Panc1 (cell line): ENCODE measurements around the gene ESR1. TPM values are rescaled to one million over a fixed set of nuclear protein-coding genes. Genes with fewer than 3 reads are reported as not detected.

Experiments
- ATAC-seq: fragments of 200-7000 bp; cut with Tn5 transposase; 2 replicates; pipeline ENCODE4 v1.9.1; 2020; ENCODE audit warnings: mild to moderate bottlenecking, moderate library complexity
- BruUV-seq: library from RNA; stranded (reverse); fragments of 400-500 nt; replicated peaks from 2 replicates; lab custom pipeline; 2021; lab: Mats Ljungman, UMichigan
- CTCF ChIA-PET: fragments of 300-600 bp; sonication (Branson Sonifier 250); formaldehyde crosslinking; loops from one replicate; lab custom pipeline; 2022; ENCODE audit warnings: antibody characterized with exemption; lab: Charles Lee
- POLR2A ChIA-PET: fragments of 300-600 bp; sonication (Branson Sonifier 250); formaldehyde crosslinking; loops from one replicate; lab custom pipeline; 2022; ENCODE audit warnings: antibody characterized with exemption; lab: Charles Lee
- DNase-seq: peaks from one replicate; pipeline ENCODE4 v3.0.0-alpha.2; 2010; ENCODE audit warnings: low read depth, low spot score
- H3K27ac ChIP-seq: 2 replicates; pipeline ENCODE4 v1.5.1; 2011; ENCODE audit warnings: mild to moderate bottlenecking, low read length, inconsistent platforms
- H3K27me3 ChIP-seq: fragments of 200-500 bp; sonication (Bioruptor generic); 2 replicates; pipeline ENCODE4 v1.6.0; 2014; ENCODE audit warnings: low read length, inconsistent platforms; ENCODE audit not compliant: control insufficient read depth, insufficient read depth
- H3K36me3 ChIP-seq: fragments of 200-500 bp; sonication (Bioruptor generic); 2 replicates; pipeline ENCODE4 v1.5.1; 2014; ENCODE audit warnings: inconsistent platforms, mild to moderate bottlenecking, low read length, moderate library complexity; ENCODE audit not compliant: control insufficient read depth, insufficient read depth
- H3K4me1 ChIP-seq: 2 replicates; pipeline ENCODE4 v1.5.1; 2011; ENCODE audit warnings: inconsistent platforms, mild to moderate bottlenecking, low read length, moderate library complexity; ENCODE audit not compliant: control insufficient read depth, insufficient read depth
- H3K4me3 ChIP-seq, 2 experiments: 2 replicates each; pipeline ENCODE4 v1.5.1; 2011 to 2012; ENCODE audit warnings: low read depth in 2 of 2, low read length in 2 of 2, mild to moderate bottlenecking in 2 of 2, inconsistent platforms in 1 of 2, moderate library complexity in 1 of 2
- H3K9me3 ChIP-seq: fragments of 200-500 bp; sonication (Bioruptor generic); 2 replicates; pipeline ENCODE4 v1.5.1; 2014; ENCODE audit warnings: low read depth, mild to moderate bottlenecking, inconsistent platforms, low read length, moderate library complexity; ENCODE audit not compliant: control insufficient read depth, insufficient read depth
- POLR2AphosphoS5 ChIP-seq: IDR thresholded peaks from 2 replicates; pipeline ENCODE4 v1.6.1; 2012; ENCODE audit warnings: mild to moderate bottlenecking, low read depth, low read length, moderate library complexity
- SIN3A ChIP-seq: IDR thresholded peaks from 2 replicates; pipeline ENCODE4 v1.6.1; 2012; ENCODE audit warnings: low read depth, mild to moderate bottlenecking, low read length, moderate library complexity, borderline replicate concordance; ENCODE audit not compliant: insufficient read depth
- TCF7L2 ChIP-seq: IDR thresholded peaks from 2 replicates; pipeline ENCODE4 v1.6.1; 2011; ENCODE audit warnings: mild to moderate bottlenecking, low read depth, low read length, inconsistent platforms
- in situ Hi-C: cut with HindIII; loops from 2 replicates; pipeline ENCODE4 v1.10.0; 2016; ENCODE audit warnings: low sequenced_read_pairs, low pct_unique_long_range_greater_than_20kb
- intact Hi-C: fragments of 100-400 bp; cut with micrococcal nuclease; formaldehyde crosslinking; loops from one replicate; pipeline ENCODE4 v1.10.0; 2022; ENCODE audit not compliant: unreplicated experiment
- total RNA-seq: library from RNA; stranded (reverse); gene quantifications from one replicate; pipeline ENCODE4 v1.2.1, GENCODE V29; 2021; ENCODE audit not compliant: unreplicated experiment
- TF ChIP-seq, protein P1 (sequence below): fragments of 450-650 bp; IDR thresholded peaks from 2 replicates; pipeline ENCODE4 v1.5.1; 2017; ENCODE audit warnings: mild to moderate bottlenecking
- TF ChIP-seq, protein P2 (sequence below), 2 experiments: IDR thresholded peaks; 2 replicates each; pipeline ENCODE4 v1.6.1; 2011 to 2012; ENCODE audit warnings: low read depth in 2 of 2, control low read depth in 1 of 2, low read length in 1 of 2, mild to moderate bottlenecking in 1 of 2, moderate library complexity in 1 of 2; ENCODE audit not compliant: insufficient read depth in 1 of 2

ESR1 gene
- total RNA-seq, 1 experiment from 2014 or later, result 0.03 TPM

DNA sequence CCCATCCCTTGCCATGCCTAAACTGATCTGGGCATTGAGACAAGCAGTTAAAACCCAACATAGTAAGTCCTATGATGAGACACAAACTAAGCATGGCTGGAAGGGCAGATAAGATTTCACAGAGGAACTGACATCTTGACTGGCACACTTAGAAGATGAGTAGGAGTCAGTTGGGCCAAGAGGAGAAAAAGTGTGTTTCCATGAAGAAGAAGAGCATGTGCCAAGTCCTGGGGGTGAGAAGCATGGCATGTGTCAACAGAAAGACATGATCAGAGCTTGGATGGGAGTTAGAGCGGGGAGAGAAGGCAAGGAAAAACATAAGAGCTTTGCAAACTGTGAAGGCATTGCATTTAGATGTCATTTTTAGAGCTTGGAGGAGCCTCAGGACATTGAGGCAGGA is 68.0 kb downstream of the ESR1 start:
- POLR2A ChIA-PET, result no interaction called here
- ATAC-seq (no peak), DNase-seq (no peak)
- CTCF ChIA-PET, result no interaction called here
- BruUV-seq, result no TSS peak
- Histone ChIP-seq H3K4me1 (no peaks in the 10 kb centered on the region), H3K27me3 (no peaks in the 10 kb centered on the region), H3K27ac (no peak overlapping the region), H3K9me3 (no peaks in the 10 kb centered on the region), H3K4me3 (no peak overlapping the region), H3K36me3 (no peaks in the 10 kb centered on the region; the same call in 1 of the 2 replicates)
- no peak for TF ChIP-seq TCF7L2
- TF ChIP-seq, protein P1, sequence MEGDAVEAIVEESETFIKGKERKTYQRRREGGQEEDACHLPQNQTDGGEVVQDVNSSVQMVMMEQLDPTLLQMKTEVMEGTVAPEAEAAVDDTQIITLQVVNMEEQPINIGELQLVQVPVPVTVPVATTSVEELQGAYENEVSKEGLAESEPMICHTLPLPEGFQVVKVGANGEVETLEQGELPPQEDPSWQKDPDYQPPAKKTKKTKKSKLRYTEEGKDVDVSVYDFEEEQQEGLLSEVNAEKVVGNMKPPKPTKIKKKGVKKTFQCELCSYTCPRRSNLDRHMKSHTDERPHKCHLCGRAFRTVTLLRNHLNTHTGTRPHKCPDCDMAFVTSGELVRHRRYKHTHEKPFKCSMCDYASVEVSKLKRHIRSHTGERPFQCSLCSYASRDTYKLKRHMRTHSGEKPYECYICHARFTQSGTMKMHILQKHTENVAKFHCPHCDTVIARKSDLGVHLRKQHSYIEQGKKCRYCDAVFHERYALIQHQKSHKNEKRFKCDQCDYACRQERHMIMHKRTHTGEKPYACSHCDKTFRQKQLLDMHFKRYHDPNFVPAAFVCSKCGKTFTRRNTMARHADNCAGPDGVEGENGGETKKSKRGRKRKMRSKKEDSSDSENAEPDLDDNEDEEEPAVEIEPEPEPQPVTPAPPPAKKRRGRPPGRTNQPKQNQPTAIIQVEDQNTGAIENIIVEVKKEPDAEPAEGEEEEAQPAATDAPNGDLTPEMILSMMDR, result no peak
- TF ChIP-seq POLR2AphosphoS5, result no peak
- TF ChIP-seq SIN3A, result no peak
- TF ChIP-seq, protein P2, sequence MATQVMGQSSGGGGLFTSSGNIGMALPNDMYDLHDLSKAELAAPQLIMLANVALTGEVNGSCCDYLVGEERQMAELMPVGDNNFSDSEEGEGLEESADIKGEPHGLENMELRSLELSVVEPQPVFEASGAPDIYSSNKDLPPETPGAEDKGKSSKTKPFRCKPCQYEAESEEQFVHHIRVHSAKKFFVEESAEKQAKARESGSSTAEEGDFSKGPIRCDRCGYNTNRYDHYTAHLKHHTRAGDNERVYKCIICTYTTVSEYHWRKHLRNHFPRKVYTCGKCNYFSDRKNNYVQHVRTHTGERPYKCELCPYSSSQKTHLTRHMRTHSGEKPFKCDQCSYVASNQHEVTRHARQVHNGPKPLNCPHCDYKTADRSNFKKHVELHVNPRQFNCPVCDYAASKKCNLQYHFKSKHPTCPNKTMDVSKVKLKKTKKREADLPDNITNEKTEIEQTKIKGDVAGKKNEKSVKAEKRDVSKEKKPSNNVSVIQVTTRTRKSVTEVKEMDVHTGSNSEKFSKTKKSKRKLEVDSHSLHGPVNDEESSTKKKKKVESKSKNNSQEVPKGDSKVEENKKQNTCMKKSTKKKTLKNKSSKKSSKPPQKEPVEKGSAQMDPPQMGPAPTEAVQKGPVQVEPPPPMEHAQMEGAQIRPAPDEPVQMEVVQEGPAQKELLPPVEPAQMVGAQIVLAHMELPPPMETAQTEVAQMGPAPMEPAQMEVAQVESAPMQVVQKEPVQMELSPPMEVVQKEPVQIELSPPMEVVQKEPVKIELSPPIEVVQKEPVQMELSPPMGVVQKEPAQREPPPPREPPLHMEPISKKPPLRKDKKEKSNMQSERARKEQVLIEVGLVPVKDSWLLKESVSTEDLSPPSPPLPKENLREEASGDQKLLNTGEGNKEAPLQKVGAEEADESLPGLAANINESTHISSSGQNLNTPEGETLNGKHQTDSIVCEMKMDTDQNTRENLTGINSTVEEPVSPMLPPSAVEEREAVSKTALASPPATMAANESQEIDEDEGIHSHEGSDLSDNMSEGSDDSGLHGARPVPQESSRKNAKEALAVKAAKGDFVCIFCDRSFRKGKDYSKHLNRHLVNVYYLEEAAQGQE (IDR thresholded peaks at IDR 0.05; ENCODE audit: insufficient read depth in 1 of 2, low read depth in 2 of 2, low read length in 1 of 2), result no peak
- in situ Hi-C loops (no loop called here), intact Hi-C loops (no loop called here)

DNA sequence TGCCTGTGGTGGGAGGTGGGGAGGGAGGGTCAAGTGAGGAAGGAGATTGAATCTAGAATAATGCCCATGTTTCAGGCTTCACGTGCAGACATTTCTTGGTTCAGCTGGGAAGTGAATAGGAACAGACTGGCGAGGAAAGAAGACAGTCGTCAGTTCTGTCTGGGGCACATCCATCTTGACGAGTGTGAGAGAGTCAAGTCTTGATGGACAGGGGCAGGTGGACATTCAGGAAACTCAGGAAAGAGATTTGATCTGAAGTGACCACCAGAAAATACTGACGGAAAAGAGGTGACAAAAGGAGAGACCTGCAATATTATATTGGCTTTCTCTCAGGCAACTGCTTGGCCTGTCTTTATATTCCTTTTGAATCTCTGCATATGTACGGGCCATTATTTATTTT is 68.6 kb downstream of the ESR1 start:
- H3K4me1 ChIP-seq, result no peaks in the 10 kb centered on the region
- ChIA-PET POLR2A (no interaction called here), CTCF (no interaction called here)
- H3K27ac ChIP-seq, result no peak overlapping the region
- in situ Hi-C loops (no loop called here), intact Hi-C loops (no loop called here)
- no TSS peak for BruUV-seq
- H3K36me3 ChIP-seq, result no peaks in the 10 kb centered on the region; the same call in 1 of the 2 replicates
- no peak for TF ChIP-seq TCF7L2
- TF ChIP-seq, protein P2 (IDR thresholded peaks at IDR 0.05; ENCODE audit: insufficient read depth in 1 of 2, low read depth in 2 of 2, low read length in 1 of 2), result no peak
- TF ChIP-seq SIN3A, result no peak
- TF ChIP-seq, protein P1, result no peak
- TF ChIP-seq POLR2AphosphoS5, result no peak
- no peaks in the 10 kb centered on the region for H3K9me3 ChIP-seq
- DNase-seq, result no peak
- no peak overlapping the region for H3K4me3 ChIP-seq
- no peak for ATAC-seq
- no peaks in the 10 kb centered on the region for H3K27me3 ChIP-seq
